Measurements from ENCODE around the gene SETD5.

DNA sequence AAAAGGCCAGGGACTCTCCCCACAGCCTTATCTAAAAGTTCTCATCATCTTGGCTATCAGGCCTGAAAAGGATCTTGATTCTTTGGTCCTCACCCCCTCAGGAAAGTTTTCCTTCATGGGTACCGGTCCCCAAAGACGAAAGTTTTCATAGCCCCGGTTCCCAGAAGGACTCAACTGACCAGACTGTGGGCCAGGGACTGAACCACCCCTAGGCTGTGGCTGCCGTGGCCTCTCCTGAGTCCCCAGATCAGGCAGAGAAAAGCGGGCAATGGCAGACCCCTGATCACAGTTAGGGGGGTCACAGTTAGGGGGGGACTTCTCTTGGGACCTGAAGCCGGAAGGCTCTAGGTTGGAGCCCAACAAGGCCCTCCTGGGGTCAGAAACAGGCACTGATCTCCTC, 101.4 kb downstream of the SETD5 start:
- TF ChIP-seq JUN (IDR thresholded peaks at IDR 0.05; ENCODE audit: low read depth, low read length) (no peak), JUND (IDR thresholded peaks at IDR 0.05; ENCODE audit: low read length) (no peak), ASH2L (IDR thresholded peaks at IDR 0.05; ENCODE audit: low read length) (no peak), POLR2AphosphoS5 (IDR thresholded peaks at IDR 0.05; ENCODE audit: low read depth, low read length) (no peak), USF2 (IDR thresholded peaks at IDR 0.05; ENCODE audit: low read length) (no peak), POLR2A (IDR thresholded peaks at IDR 0.05; ENCODE audit: control extremely low read depth in 1 of 2, low read depth in 2 of 2, low read length in 2 of 2) (no peak), CREB1 (IDR thresholded peaks at IDR 0.05) (no peak), NRF1 (IDR thresholded peaks at IDR 0.05; ENCODE audit: low read depth, low read length) (no peak), EP300 (IDR thresholded peaks at IDR 0.05; ENCODE audit: borderline replicate concordance in 1 of 2, low read depth in 2 of 2, low read length in 2 of 2) (no peak)
- TF ChIP-seq, protein P1, sequence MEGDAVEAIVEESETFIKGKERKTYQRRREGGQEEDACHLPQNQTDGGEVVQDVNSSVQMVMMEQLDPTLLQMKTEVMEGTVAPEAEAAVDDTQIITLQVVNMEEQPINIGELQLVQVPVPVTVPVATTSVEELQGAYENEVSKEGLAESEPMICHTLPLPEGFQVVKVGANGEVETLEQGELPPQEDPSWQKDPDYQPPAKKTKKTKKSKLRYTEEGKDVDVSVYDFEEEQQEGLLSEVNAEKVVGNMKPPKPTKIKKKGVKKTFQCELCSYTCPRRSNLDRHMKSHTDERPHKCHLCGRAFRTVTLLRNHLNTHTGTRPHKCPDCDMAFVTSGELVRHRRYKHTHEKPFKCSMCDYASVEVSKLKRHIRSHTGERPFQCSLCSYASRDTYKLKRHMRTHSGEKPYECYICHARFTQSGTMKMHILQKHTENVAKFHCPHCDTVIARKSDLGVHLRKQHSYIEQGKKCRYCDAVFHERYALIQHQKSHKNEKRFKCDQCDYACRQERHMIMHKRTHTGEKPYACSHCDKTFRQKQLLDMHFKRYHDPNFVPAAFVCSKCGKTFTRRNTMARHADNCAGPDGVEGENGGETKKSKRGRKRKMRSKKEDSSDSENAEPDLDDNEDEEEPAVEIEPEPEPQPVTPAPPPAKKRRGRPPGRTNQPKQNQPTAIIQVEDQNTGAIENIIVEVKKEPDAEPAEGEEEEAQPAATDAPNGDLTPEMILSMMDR (IDR thresholded peaks at IDR 0.05; ENCODE audit: control extremely low read depth in 1 of 3, insufficient read depth in 1 of 3, low read depth in 1 of 3, low read length in 3 of 3): no peak

All from H1 (cell line).